Fibroblast of lung (primary cell): ENCODE results near the gene TNIP1. TPM values are rescaled to one million over a fixed set of nuclear protein-coding genes. Genes with fewer than 3 reads are reported as not detected.
A peak's percentile ranks its signal among the peaks of the same experiment; 100 is the strongest.

ENCODE experiments used
- DNase-seq, 2 donors: peaks; one replicate each; pipeline versions ENCODE4 v3.0.0 to v3.0.0-alpha.2; 2010; ENCODE audit warnings: low read depth in 2 of 2
- H2AFZ ChIP-seq: 2 replicates; pipeline ENCODE4 v1.5.1; 2012; ENCODE audit warnings: low read length, control low read depth, inconsistent platforms
- H3K27ac ChIP-seq: 2 replicates; pipeline ENCODE4 v1.5.1; 2011; ENCODE audit warnings: low read length, control low read depth; ENCODE audit not compliant: insufficient read depth
- H3K27me3 ChIP-seq: 2 replicates; pipeline ENCODE4 v1.5.1; 2011; ENCODE audit warnings: mild to moderate bottlenecking, low read length; ENCODE audit not compliant: control insufficient read depth, insufficient read depth
- H3K36me3 ChIP-seq: 2 replicates; pipeline ENCODE4 v1.5.1; 2011; ENCODE audit warnings: low read length; ENCODE audit not compliant: control insufficient read depth, insufficient read depth
- H3K4me1 ChIP-seq: 2 replicates; pipeline ENCODE4 v1.5.1; 2011; ENCODE audit warnings: low read length; ENCODE audit not compliant: control insufficient read depth, insufficient read depth; ENCODE audit errors: extremely low read depth
- H3K4me2 ChIP-seq: 2 replicates; pipeline ENCODE4 v1.5.1; 2011; ENCODE audit warnings: low read length, control low read depth; ENCODE audit not compliant: insufficient read depth; ENCODE audit errors: extremely low read depth
- H3K4me3 ChIP-seq, 4 experiments: fragments of 200-600 bp in 1 of 4; sonication (generic) in 1 of 4; replicated peaks in 1 of 4; 2 replicates each; pipeline ENCODE4 v1.5.1; 2011 to 2016; ENCODE audit warnings: low read length in 4 of 4, low read depth in 3 of 4, mild to moderate bottlenecking in 3 of 4, control low read depth in 2 of 4, inconsistent platforms in 1 of 4, mixed read lengths in 1 of 4; ENCODE audit not compliant: insufficient read depth in 1 of 4; ENCODE audit errors: control extremely low read depth in 1 of 4
- H3K79me2 ChIP-seq: 2 replicates; pipeline ENCODE4 v1.5.1; 2012; ENCODE audit warnings: mild to moderate bottlenecking, low read length, inconsistent platforms; ENCODE audit not compliant: control insufficient read depth, insufficient read depth
- H3K9ac ChIP-seq: 2 replicates; pipeline ENCODE4 v1.5.1; 2011; ENCODE audit warnings: mild to moderate bottlenecking, low read length, control low read depth; ENCODE audit not compliant: insufficient read depth
- H3K9me3 ChIP-seq: 2 replicates; pipeline ENCODE4 v1.5.1; 2012; ENCODE audit warnings: low read depth, low read length; ENCODE audit not compliant: control insufficient read depth, insufficient read depth
- H4K20me1 ChIP-seq: 2 replicates; pipeline ENCODE4 v1.5.1; 2011; ENCODE audit warnings: low read length; ENCODE audit not compliant: control insufficient read depth, insufficient read depth; ENCODE audit errors: extremely low read depth
- EZH2 ChIP-seq: IDR thresholded peaks from 2 replicates; pipeline ENCODE4 v1.5.1; 2012; ENCODE audit warnings: low read length, control low read depth, mild to moderate bottlenecking; ENCODE audit errors: missing control alignments
- polyA plus RNA-seq, 2 donors: library from polyadenylated mRNA; depleted of rRNA in 1 of 2; stranded (reverse) in 1 of 2; unstranded in 1 of 2; fragments of >200 nt; gene quantifications; 2 replicates each; pipeline ENCODE4 v1.2.1, GENCODE V29; 2011 to 2012; ENCODE audit warnings: missing spikeins in 1 of 2
- total RNA-seq: library from RNA; depleted of rRNA; stranded (reverse); fragments of >200 nt; gene quantifications from 2 replicates; pipeline ENCODE4 v1.2.1, GENCODE V29; 2014
- TF ChIP-seq, protein P1 (sequence below), 2 donors: IDR thresholded peaks in 1 of 2; conservative IDR thresholded peaks in 1 of 2; 1 replicate in 1 of 2; 2 replicates in 1 of 2; pipeline ENCODE4 v1.5.1; 2011 to 2012; ENCODE audit warnings: low read length in 2 of 2, control low read depth in 1 of 2, inconsistent platforms in 1 of 2, low read depth in 1 of 2, mild to moderate bottlenecking in 1 of 2

The TNIP1 gene
- total and polyA plus RNA-seq, 2 donors (not counting 1 experiment from before 2014, with no cell fraction given) = 47.2 to 59.1 TPM

DNA sequence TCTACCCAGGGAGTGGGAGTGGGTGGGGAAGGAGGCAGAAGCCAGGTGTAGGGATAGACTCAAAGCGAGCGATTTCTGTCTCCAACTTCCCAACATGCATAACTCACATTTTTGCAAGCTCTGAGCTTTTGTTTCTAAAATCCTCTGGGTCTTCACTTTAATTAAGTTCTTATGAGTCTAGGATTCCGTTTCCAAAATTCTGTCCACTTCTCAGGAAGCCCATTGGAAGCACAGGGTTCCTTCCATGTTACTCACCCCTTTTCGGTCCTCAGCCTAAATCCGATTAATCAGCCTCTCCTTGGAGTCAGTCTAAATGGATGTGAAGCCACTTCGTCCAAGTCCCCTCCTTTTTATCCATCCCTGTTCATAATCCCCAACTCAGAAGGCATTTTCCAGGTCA, 59.1 kb downstream of the TNIP1 start:
- no peaks in the 10 kb centered on the region for H3K27me3 ChIP-seq
- no peak for TF ChIP-seq EZH2
- TF ChIP-seq, protein P1, sequence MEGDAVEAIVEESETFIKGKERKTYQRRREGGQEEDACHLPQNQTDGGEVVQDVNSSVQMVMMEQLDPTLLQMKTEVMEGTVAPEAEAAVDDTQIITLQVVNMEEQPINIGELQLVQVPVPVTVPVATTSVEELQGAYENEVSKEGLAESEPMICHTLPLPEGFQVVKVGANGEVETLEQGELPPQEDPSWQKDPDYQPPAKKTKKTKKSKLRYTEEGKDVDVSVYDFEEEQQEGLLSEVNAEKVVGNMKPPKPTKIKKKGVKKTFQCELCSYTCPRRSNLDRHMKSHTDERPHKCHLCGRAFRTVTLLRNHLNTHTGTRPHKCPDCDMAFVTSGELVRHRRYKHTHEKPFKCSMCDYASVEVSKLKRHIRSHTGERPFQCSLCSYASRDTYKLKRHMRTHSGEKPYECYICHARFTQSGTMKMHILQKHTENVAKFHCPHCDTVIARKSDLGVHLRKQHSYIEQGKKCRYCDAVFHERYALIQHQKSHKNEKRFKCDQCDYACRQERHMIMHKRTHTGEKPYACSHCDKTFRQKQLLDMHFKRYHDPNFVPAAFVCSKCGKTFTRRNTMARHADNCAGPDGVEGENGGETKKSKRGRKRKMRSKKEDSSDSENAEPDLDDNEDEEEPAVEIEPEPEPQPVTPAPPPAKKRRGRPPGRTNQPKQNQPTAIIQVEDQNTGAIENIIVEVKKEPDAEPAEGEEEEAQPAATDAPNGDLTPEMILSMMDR (conservative IDR thresholded peaks at IDR 0.05 in 1 of 2, IDR thresholded peaks at IDR 0.05 in 1 of 2; ENCODE audit: low read depth in 1 of 2, low read length in 2 of 2) = no peak
- no peak for DNase-seq
- peak overlapping the region in 1 of 4 experiments; percentile 61 for H3K4me3 ChIP-seq
- H4K20me1 ChIP-seq = no peaks in the 10 kb centered on the region
- H3K27ac ChIP-seq = no peak overlapping the region
- no peaks in the 10 kb centered on the region for H3K79me2 ChIP-seq
- peak overlapping the region; percentile 86 for H3K4me2 ChIP-seq
- H3K9me3 ChIP-seq = no peaks in the 10 kb centered on the region
- no peaks in the 10 kb centered on the region for H3K36me3 ChIP-seq
- peaks cover 36% of the 10 kb centered on the region for H3K4me1 ChIP-seq
- no peak overlapping the region for H3K9ac ChIP-seq
- H2AFZ ChIP-seq = no peak overlapping the region

DNA sequence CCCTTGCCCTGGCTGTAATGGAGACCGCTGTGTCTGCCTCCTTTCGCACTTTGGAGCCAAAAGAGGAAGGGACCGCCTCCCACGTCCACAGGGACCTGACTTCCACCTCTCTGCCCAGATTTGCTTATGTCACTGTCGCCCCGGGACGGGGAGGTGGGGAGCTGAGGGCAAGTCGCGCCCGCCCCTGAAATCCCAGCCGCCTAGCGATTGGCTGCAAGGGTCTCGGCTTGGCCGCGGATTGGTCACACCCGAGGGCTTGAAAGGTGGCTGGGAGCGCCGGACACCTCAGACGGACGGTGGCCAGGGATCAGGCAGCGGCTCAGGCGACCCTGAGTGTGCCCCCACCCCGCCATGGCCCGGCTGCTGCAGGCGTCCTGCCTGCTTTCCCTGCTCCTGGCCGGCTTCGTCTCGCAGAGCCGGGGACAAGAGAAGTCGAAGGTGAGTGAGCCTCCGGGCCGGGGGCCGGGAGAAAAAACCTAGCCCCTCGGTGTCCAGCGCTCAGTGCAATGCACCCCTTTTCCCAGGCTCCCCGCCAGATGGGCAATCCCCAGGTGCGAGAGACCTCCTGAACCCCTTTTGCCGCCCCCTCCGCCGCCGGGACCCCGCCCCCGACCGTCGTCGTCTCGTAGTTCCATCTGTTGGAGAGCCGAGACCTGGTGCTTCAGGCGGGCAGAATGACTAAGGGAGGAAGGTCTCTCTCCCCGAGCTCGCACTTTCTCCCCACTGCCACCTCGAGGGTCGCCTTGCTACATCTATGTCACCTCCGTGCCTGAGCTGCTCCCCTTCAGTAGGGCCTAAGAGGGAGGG, 60.3 kb downstream of the TNIP1 start, which contains the start of gene GPX3:
GPX3 (plus strand) TSS at position 288 of the 807 bp plus-strand sequence; CDS start at position 352, 64 bp downstream.
- Histone ChIP-seq H4K20me1 (no peaks in the 10 kb centered on the region), H3K9ac (peak within 1 kb of the TSS; percentile 51), H3K4me3 (peak within 1 kb of the TSS; percentile 53 to 61 (median 56)), H3K9me3 (no peaks in the 10 kb centered on the region), H3K4me2 (peak within 1 kb of the TSS; percentile 86), H3K36me3 (no peaks in the 10 kb centered on the region), H3K27me3 (no peaks in the 10 kb centered on the region), H3K4me1 (peaks cover 31% of the 10 kb centered on the region), H2AFZ (peak within 1 kb of the TSS; percentile 52), H3K79me2 (no peaks in the 10 kb centered on the region), H3K27ac (no peak within 1 kb of the TSS)
- TF ChIP-seq EZH2 = no peak
- TF ChIP-seq, protein P1 (conservative IDR thresholded peaks at IDR 0.05 in 1 of 2, IDR thresholded peaks at IDR 0.05 in 1 of 2; ENCODE audit: low read depth in 1 of 2, low read length in 2 of 2) = no peak
- DNase-seq = peak; percentile 53 to 56

DNA sequence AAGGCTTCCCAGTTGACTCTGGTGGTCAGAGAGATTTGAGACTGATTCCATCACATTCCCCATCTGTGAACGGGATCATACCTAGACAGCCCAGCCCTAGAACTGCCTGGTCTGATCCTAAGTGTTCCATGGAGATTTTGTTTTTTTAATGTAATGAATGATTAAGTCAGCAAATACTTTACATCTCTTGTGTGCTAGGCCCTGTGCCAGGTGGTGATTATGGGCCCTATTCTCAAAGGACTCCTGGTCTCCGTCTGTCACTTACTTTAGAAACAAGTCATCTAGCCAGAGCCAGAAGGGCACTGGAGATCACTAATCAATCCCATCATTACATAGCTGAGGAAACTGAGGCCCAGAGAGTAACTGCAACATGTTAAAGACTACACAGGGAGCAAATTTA, 61.5 kb downstream of the TNIP1 start:
- Histone ChIP-seq H2AFZ (no peak overlapping the region), H3K27ac (no peak overlapping the region), H3K4me2 (no peak overlapping the region), H3K36me3 (no peaks in the 10 kb centered on the region), H3K4me1 (peaks cover 26% of the 10 kb centered on the region), H3K27me3 (no peaks in the 10 kb centered on the region), H3K9me3 (no peaks in the 10 kb centered on the region), H3K9ac (no peak overlapping the region), H4K20me1 (no peaks in the 10 kb centered on the region), H3K4me3 (no peak overlapping the region), H3K79me2 (no peaks in the 10 kb centered on the region)
- TF ChIP-seq EZH2 = no peak
- TF ChIP-seq, protein P1 (conservative IDR thresholded peaks at IDR 0.05 in 1 of 2, IDR thresholded peaks at IDR 0.05 in 1 of 2; ENCODE audit: low read depth in 1 of 2, low read length in 2 of 2) = no peak
- DNase-seq = no peak
